K562 (cell line): ENCODE data around the gene REEP2. TPM values are rescaled to one million over a fixed set of nuclear protein-coding genes. Genes with fewer than 3 reads are reported as not detected.
A peak's percentile ranks its signal among the peaks of the same experiment; 100 is the strongest.

Experiments used
- CTBP1 ChIP-seq: fragments of 450-650 bp; IDR thresholded peaks from 2 replicates; pipeline ENCODE4 v1.6.1; 2016; ENCODE audit warnings: borderline replicate concordance
- CXXC5 ChIP-seq: fragments of 250-450 bp; sonication (Bioruptor Pico); IDR thresholded peaks from 2 replicates; pipeline ENCODE4 v1.8.0; 2022; ENCODE audit warnings: inconsistent platforms, mild to moderate bottlenecking, moderate library complexity
- E2F8 ChIP-seq: fragments of 450-650 bp; IDR thresholded peaks from 2 replicates; pipeline ENCODE4 v1.7.1; 2018; ENCODE audit warnings: mild to moderate bottlenecking, low read depth; ENCODE audit not compliant: partially characterized antibody
- EP300 ChIP-seq: IDR thresholded peaks from 2 replicates; pipeline ENCODE4 v1.6.1; 2012; ENCODE audit warnings: low read length, improper control_type of control experiment
- GATAD2A ChIP-seq: fragments of 450-650 bp; IDR thresholded peaks from 2 replicates; pipeline ENCODE4 v1.6.1; 2017
- HNRNPL ChIP-seq: fragments of 200-400 bp; formaldehyde crosslinking; IDR thresholded peaks from 2 replicates; pipeline ENCODE4 v1.6.1; 2017; ENCODE audit warnings: low read depth, mild to moderate bottlenecking, low read length
- HNRNPLL ChIP-seq: fragments of 200-400 bp; formaldehyde crosslinking; IDR thresholded peaks from 2 replicates; pipeline ENCODE4 v1.6.1; 2017; ENCODE audit warnings: low read length, low read depth, mild to moderate bottlenecking; ENCODE audit not compliant: poor library complexity, severe bottlenecking
- ILK ChIP-seq: fragments of 450-650 bp; IDR thresholded peaks from 2 replicates; pipeline ENCODE4 v1.6.1; 2016; ENCODE audit warnings: missing genetic modification characterization, low read depth, mild to moderate bottlenecking, missing compliant biosample characterization, moderate library complexity, borderline replicate concordance
- KLF16 ChIP-seq: IDR thresholded peaks from 2 replicates; pipeline ENCODE4 v1.6.1; 2016; ENCODE audit warnings: antibody characterized with exemption
- MAZ ChIP-seq, 2 experiments: fragments of 450-650 bp in 1 of 2; sonication (generic) in 1 of 2; formaldehyde crosslinking; IDR thresholded peaks in 1 of 2; conservative IDR thresholded peaks in 1 of 2; 2 replicates each; pipeline versions ENCODE4 v1.4.0 to v1.5.0; 2020; ENCODE audit warnings: mild to moderate bottlenecking in 1 of 2, missing genetic modification reagents in 1 of 2
- NR3C1 ChIP-seq: sonication (generic); formaldehyde crosslinking; IDR thresholded peaks from 2 replicates; pipeline ENCODE4 v1.8.1; 2022; ENCODE audit warnings: missing genetic modification reagents
- NR4A1 ChIP-seq, 2 experiments: fragments of 250-450 bp in 1 of 2; fragments of 450-650 bp in 1 of 2; sonication (Bioruptor Pico) in 1 of 2; IDR thresholded peaks; 2 replicates each; pipeline versions ENCODE4 v1.4.0 to v1.6.1; 2016 to 2020; ENCODE audit warnings: mild to moderate bottlenecking in 2 of 2, missing compliant biosample characterization in 1 of 2, missing genetic modification characterization in 1 of 2, moderate library complexity in 1 of 2
- PHF20 ChIP-seq: fragments of 450-650 bp; IDR thresholded peaks from 2 replicates; pipeline ENCODE4 v1.6.1; 2018; ENCODE audit not compliant: partially characterized antibody
- PHTF2 ChIP-seq: fragments of 250-450 bp; sonication (Bioruptor Pico); IDR thresholded peaks from 2 replicates; pipeline ENCODE4 v1.5.0; 2021; ENCODE audit warnings: mild to moderate bottlenecking
- PURB ChIP-seq: sonication (generic); formaldehyde crosslinking; IDR thresholded peaks from 2 replicates; pipeline ENCODE4 v1.9.0; 2021; ENCODE audit warnings: low read depth, mild to moderate bottlenecking, missing genetic modification reagents
- RBBP5 ChIP-seq: fragments of 200-600 bp; sonication (generic); IDR thresholded peaks from 2 replicates; pipeline ENCODE4 v1.6.1; 2012; ENCODE audit warnings: borderline replicate concordance, mild to moderate bottlenecking, low read length, control low read depth, inconsistent platforms; ENCODE audit not compliant: insufficient read depth, poor library complexity, severe bottlenecking
- SREBF1 ChIP-seq: fragments of 150-350 bp; IDR thresholded peaks from 2 replicates; pipeline ENCODE4 v1.6.1; 2014; ENCODE audit warnings: antibody characterized with exemption, low read depth, low read length, borderline replicate concordance
- TAF7 ChIP-seq: fragments of 450-650 bp; IDR thresholded peaks from 2 replicates; pipeline ENCODE4 v1.6.1; 2016; ENCODE audit warnings: missing genetic modification characterization, missing compliant biosample characterization
- TCF15 ChIP-seq: fragments of 250-450 bp; sonication (Bioruptor Pico); IDR thresholded peaks from 2 replicates; pipeline ENCODE4 v1.8.0; 2022; ENCODE audit warnings: moderate library complexity, mild to moderate bottlenecking, inconsistent platforms
- ZNF143 ChIP-seq: sonication (generic); formaldehyde crosslinking; IDR thresholded peaks from 2 replicates; pipeline ENCODE4 v1.9.0; 2022; ENCODE audit warnings: mild to moderate bottlenecking, missing genetic modification reagents
- ZNF239 ChIP-seq: fragments of 250-450 bp; sonication (Bioruptor Pico); IDR thresholded peaks from 2 replicates; pipeline ENCODE4 v1.4.0; 2020; ENCODE audit warnings: mild to moderate bottlenecking
- ZNF445 ChIP-seq: fragments of 250-450 bp; sonication (Bioruptor Pico); IDR thresholded peaks from 2 replicates; pipeline ENCODE4 v1.4.0; 2020; ENCODE audit warnings: low read depth, mild to moderate bottlenecking, moderate library complexity
- polyA plus RNA-seq, 8 experiments: library from polyadenylated mRNA; depleted of rRNA in 4 of 8; stranded (reverse) in 5 of 8; unstranded in 3 of 8; fragments of >200 nt; fragmentation: Nextera tagmentation in 2 of 8; fragmentation: Illumina TruSeq in 1 of 8; extraction: Ambion mirVana in 2 of 8; extraction: Trizol in 1 of 8; gene quantifications; 2 replicates each; pipeline versions ENCODE4 v1.2.1 to v1.2.3, GENCODE V29; 2011 to 2014; ENCODE audit warnings: inconsistent platforms in 1 of 8, missing spikeins in 1 of 8
- total RNA-seq, 7 experiments: library from RNA; depleted of rRNA in 6 of 7; stranded (reverse); fragments of >200 nt in 6 of 7; fragmentation: Illumina TruSeq in 2 of 7; extraction: Trizol in 2 of 7; gene quantifications; 2 replicates each; pipeline versions ENCODE4 v1.2.1 to v1.2.3, GENCODE V29; 2011 to 2021; ENCODE audit warnings: low replicate concordance in 1 of 7
- TF ChIP-seq, protein P1 (sequence below), 2 experiments: fragments of 450-650 bp; conservative IDR thresholded peaks; 2 replicates each; pipeline ENCODE4 v1.6.1; 2017; ENCODE audit warnings: mild to moderate bottlenecking in 2 of 2, moderate library complexity in 2 of 2

Gene REEP2
- total and polyA plus RNA-seq, 9 of the 15 experiments (the other 6 are each of a cell fraction or from before 2014, with no cell fraction given), result 0.03 to 1.1 (median 0.12) TPM; not detected in 1

GRCh38 chr5:138464388-138465260, 25.8 kb downstream of the REEP2 start (continued):
- 0 out of 2 replicates have a peak, but pooled peaks have one; percentile 56 for TF ChIP-seq PHTF2
- peak; percentile 100 for TF ChIP-seq MAZ (CRISPR knock-in tag; conservative IDR thresholded peaks at IDR 0.05 in 1 of 2, IDR thresholded peaks at IDR 0.05 in 1 of 2)
- TF ChIP-seq RBBP5, result peak; percentile 63
- peak; percentile 8; the same call in 1 of the 2 replicates for TF ChIP-seq NR4A1 (CRISPR knock-in tag; IDR thresholded peaks at IDR 0.05)
- TF ChIP-seq NR4A1 (tag; IDR thresholded peaks at IDR 0.05), result no peak
- TF ChIP-seq EP300, result peak; percentile 31; the same call in 1 of the 2 replicates
- TF ChIP-seq CXXC5 (CRISPR knock-in tag), result peak; percentile 88
- peak; percentile 78 for TF ChIP-seq CTBP1
- no peak for TF ChIP-seq PURB
- TF ChIP-seq TAF7, result 0 out of 2 replicates have a peak, but pooled peaks have one; percentile 39
- TF ChIP-seq KLF16, result 0 out of 2 replicates have a peak, but pooled peaks have one; percentile 37
- TF ChIP-seq ZNF143 (CRISPR knock-in tag), result peak; percentile 63; the same call in 1 of the 2 replicates
- peak; percentile 82; the same call in 1 of the 2 replicates for TF ChIP-seq HNRNPL
- TF ChIP-seq HNRNPLL, result no peak
- TF ChIP-seq GATAD2A, result 0 out of 2 replicates have a peak, but pooled peaks have one; percentile 60
- TF ChIP-seq TCF15 (CRISPR knock-in tag), result no peak
- no peak for TF ChIP-seq ZNF445 (CRISPR knock-in tag)
- TF ChIP-seq PHF20, result peak; percentile 44
- TF ChIP-seq SREBF1, result 0 out of 2 replicates have a peak, but pooled peaks have one; percentile 33
- no peak for TF ChIP-seq NR3C1
- TF ChIP-seq E2F8, result peak; percentile 86
- TF ChIP-seq, protein P1, sequence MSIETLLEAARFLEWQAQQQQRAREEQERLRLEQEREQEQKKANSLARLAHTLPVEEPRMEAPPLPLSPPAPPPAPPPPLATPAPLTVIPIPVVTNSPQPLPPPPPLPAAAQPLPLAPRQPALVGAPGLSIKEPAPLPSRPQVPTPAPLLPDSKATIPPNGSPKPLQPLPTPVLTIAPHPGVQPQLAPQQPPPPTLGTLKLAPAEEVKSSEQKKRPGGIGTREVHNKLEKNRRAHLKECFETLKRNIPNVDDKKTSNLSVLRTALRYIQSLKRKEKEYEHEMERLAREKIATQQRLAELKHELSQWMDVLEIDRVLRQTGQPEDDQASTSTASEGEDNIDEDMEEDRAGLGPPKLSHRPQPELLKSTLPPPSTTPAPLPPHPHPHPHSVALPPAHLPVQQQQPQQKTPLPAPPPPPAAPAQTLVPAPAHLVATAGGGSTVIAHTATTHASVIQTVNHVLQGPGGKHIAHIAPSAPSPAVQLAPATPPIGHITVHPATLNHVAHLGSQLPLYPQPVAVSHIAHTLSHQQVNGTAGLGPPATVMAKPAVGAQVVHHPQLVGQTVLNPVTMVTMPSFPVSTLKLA (conservative IDR thresholded peaks at IDR 0.05), result peak; percentile 73 to 87
- TF ChIP-seq ZNF239 (CRISPR knock-in tag), result 0 out of 2 replicates have a peak, but pooled peaks have one; percentile 5
- TF ChIP-seq ILK (tag), result no peak
